ENCODE data around the gene ERMP1.
"Not testable (repeated sequence)": the region's sequence is repeated elsewhere in the genome, so short reads cannot be mapped to it uniquely, and the experiment has no call there.

Gene ERMP1

GRCh38 chr9:5789489-5789888, 43.4 kb downstream of the ERMP1 start:
- no peak for TF ChIP-seq POLR2A (IDR thresholded peaks at IDR 0.05; ENCODE audit: low read length)
- no peak for TF ChIP-seq GATA1 (IDR thresholded peaks at IDR 0.05; ENCODE audit: low read depth, low read length)
- DNase-seq = no peak

- TF ChIP-seq POLR2A (IDR thresholded peaks at IDR 0.05; ENCODE audit: low read length) (no peak), GATA1 (IDR thresholded peaks at IDR 0.05; ENCODE audit: low read depth, low read length) (no peak)
- DNase-seq = no peak
Observed at GRCh38 chr9:5787759-5788302, 45.1 kb downstream of the ERMP1 start.

GRCh38 chr9:5787220-5787619, 45.7 kb downstream of the ERMP1 start:
- TF ChIP-seq POLR2A (IDR thresholded peaks at IDR 0.05; ENCODE audit: low read length) (no peak), GATA1 (IDR thresholded peaks at IDR 0.05; ENCODE audit: low read depth, low read length) (no peak)

GRCh38 chr9:5786370-5787127, 46.4 kb downstream of the ERMP1 start:
- no peak for DNase-seq
- TF ChIP-seq GATA1 (IDR thresholded peaks at IDR 0.05; ENCODE audit: low read depth, low read length) (no peak), POLR2A (IDR thresholded peaks at IDR 0.05; ENCODE audit: low read length) (no peak)

More at GRCh38 chr9:5787220-5787619, 45.7 kb downstream of the ERMP1 start:
- DNase-seq = no peak

- TF ChIP-seq GATA1 (IDR thresholded peaks at IDR 0.05; ENCODE audit: low read depth, low read length) (no peak), POLR2A (IDR thresholded peaks at IDR 0.05; ENCODE audit: low read length) (no peak)
- DNase-seq = no peak
Observed at GRCh38 chr9:5784526-5785315, 48.2 kb downstream of the ERMP1 start.

GRCh38 chr9:5783982-5784381, 48.9 kb downstream of the ERMP1 start:
- TF ChIP-seq POLR2A (IDR thresholded peaks at IDR 0.05; ENCODE audit: low read length) = no peak
- no peak for TF ChIP-seq GATA1 (IDR thresholded peaks at IDR 0.05; ENCODE audit: low read depth, low read length)
- no peak for DNase-seq

GRCh38 chr9:5783420-5783819, 49.5 kb downstream of the ERMP1 start:
- not testable (repeated sequence) for DNase-seq

- DNase-seq = peak; percentile 2 to 6
Observed at GRCh38 chr9:5779705-5780218, 53.2 kb downstream of the ERMP1 start.

GRCh38 chr9:5778805-5779204, 54.1 kb downstream of the ERMP1 start:
- DNase-seq = peak; percentile 20 to 22

GRCh38 chr9:5773324-5773999, 59.5 kb downstream of the ERMP1 start:
- TF ChIP-seq POLR2A (IDR thresholded peaks at IDR 0.05; ENCODE audit: low read length) = no peak
- no peak for TF ChIP-seq GATA1 (IDR thresholded peaks at IDR 0.05; ENCODE audit: low read depth, low read length)
- no peak for DNase-seq

More at GRCh38 chr9:5778805-5779204, 54.1 kb downstream of the ERMP1 start:
- TF ChIP-seq POLR2A (IDR thresholded peaks at IDR 0.05; ENCODE audit: low read length) (no peak), GATA1 (IDR thresholded peaks at IDR 0.05; ENCODE audit: low read depth, low read length) (no peak)

- DNase-seq = no peak
- TF ChIP-seq POLR2A (IDR thresholded peaks at IDR 0.05; ENCODE audit: low read length) (no peak), GATA1 (IDR thresholded peaks at IDR 0.05; ENCODE audit: low read depth, low read length) (no peak)
Observed at GRCh38 chr9:5767968-5768932, 64.7 kb downstream of the ERMP1 start.

- no peak for TF ChIP-seq POLR2A (IDR thresholded peaks at IDR 0.05; ENCODE audit: low read length)
- TF ChIP-seq GATA1 (IDR thresholded peaks at IDR 0.05; ENCODE audit: low read depth, low read length) = no peak
- DNase-seq = no peak
Observed at GRCh38 chr9:5764130-5764868, 68.6 kb downstream of the ERMP1 start.

Data from erythroblast (primary cell).